ENCODE data around the gene PHAF1.

DNA sequence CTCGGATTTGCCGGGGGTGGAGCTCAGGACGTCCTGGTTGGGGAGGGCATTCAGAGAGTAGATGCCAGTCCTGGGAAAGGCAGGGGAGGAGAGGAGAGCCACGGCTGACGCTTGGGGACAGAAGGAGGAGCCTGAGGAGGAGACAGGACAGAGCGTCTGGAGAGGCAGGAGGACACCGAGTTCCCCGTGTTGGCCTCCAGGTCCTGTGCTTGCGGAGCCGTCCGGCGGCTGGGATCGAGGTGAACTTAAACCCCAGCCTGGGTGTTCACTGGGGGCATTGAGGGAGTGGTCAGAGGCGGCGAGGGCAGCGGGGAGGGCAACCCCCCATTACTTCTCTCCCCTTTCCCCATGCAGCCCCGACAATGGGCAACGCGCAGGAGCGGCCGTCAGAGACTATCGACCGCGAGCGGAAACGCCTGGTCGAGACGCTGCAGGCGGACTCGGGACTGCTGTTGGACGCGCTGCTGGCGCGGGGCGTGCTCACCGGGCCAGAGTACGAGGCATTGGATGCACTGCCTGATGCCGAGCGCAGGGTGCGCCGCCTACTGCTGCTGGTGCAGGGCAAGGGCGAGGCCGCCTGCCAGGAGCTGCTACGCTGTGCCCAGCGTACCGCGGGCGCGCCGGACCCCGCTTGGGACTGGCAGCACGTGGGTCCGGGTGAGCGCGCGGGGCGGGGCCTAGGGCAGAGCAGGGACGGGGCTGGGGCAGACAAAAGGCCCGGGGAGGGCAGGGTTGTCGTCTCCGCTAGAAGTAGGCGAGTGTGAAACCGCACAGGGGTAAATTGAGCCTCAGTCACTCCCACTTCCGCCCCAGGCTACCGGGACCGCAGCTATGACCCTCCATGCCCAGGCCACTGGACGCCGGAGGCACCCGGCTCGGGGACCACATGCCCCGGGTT is 64.3 kb downstream of the PHAF1 start:
- TF ChIP-seq, protein P1, sequence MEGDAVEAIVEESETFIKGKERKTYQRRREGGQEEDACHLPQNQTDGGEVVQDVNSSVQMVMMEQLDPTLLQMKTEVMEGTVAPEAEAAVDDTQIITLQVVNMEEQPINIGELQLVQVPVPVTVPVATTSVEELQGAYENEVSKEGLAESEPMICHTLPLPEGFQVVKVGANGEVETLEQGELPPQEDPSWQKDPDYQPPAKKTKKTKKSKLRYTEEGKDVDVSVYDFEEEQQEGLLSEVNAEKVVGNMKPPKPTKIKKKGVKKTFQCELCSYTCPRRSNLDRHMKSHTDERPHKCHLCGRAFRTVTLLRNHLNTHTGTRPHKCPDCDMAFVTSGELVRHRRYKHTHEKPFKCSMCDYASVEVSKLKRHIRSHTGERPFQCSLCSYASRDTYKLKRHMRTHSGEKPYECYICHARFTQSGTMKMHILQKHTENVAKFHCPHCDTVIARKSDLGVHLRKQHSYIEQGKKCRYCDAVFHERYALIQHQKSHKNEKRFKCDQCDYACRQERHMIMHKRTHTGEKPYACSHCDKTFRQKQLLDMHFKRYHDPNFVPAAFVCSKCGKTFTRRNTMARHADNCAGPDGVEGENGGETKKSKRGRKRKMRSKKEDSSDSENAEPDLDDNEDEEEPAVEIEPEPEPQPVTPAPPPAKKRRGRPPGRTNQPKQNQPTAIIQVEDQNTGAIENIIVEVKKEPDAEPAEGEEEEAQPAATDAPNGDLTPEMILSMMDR (IDR thresholded peaks at IDR 0.05) = peak in 5 of 6 experiments; percentile 21 to 54 (median 36)
- peak in 3 of 4 donors; percentile 46 to 82 (median 70) for TF ChIP-seq POLR2A (IDR thresholded peaks at IDR 0.05)

Data from esophagus squamous epithelium (tissue), 4 donors.